ENCODE data around the gene SYT12. TPM values are rescaled to one million over a fixed set of nuclear protein-coding genes. Genes with fewer than 3 reads are reported as not detected.

The SYT12 gene
- total RNA-seq, 1 donor from 2014 or later, result 0.08 TPM

GRCh38 chr11:67048515-67049130 is 25.7 kb downstream of the SYT12 start:
- no peak for TF ChIP-seq CTCF (IDR thresholded peaks at IDR 0.05; ENCODE audit: insufficient read depth, low read length, poor library complexity, severe bottlenecking)
- Histone ChIP-seq H3K27me3 (ENCODE audit: control insufficient read depth, insufficient read depth, low read length) (no peaks in the 10 kb centered on the region), H3K36me3 (ENCODE audit: control insufficient read depth, insufficient read depth, low read length) (no peaks in the 10 kb centered on the region), H3K4me3 (ENCODE audit: low read depth, low read length) (no peak overlapping the region)
- no peak for DNase-seq (ENCODE audit: low read depth)

GRCh38 chr11:67050139-67050538 is 27.2 kb downstream of the SYT12 start:
- no peaks in the 10 kb centered on the region for H3K36me3 ChIP-seq (ENCODE audit: control insufficient read depth, insufficient read depth, low read length)
- H3K4me3 ChIP-seq (ENCODE audit: low read depth, low read length), result no peak overlapping the region
- TF ChIP-seq CTCF (IDR thresholded peaks at IDR 0.05; ENCODE audit: insufficient read depth, low read length, poor library complexity, severe bottlenecking), result no peak
- DNase-seq (ENCODE audit: low read depth), result no peak
- no peaks in the 10 kb centered on the region for H3K27me3 ChIP-seq (ENCODE audit: control insufficient read depth, insufficient read depth, low read length)

- no peak for DNase-seq (ENCODE audit: low read depth)
- no peaks in the 10 kb centered on the region for H3K27me3 ChIP-seq (ENCODE audit: control insufficient read depth, insufficient read depth, low read length)
- TF ChIP-seq CTCF (IDR thresholded peaks at IDR 0.05; ENCODE audit: insufficient read depth, low read length, poor library complexity, severe bottlenecking), result no peak
- no peaks in the 10 kb centered on the region for H3K36me3 ChIP-seq (ENCODE audit: control insufficient read depth, insufficient read depth, low read length)
- no peak overlapping the region for H3K4me3 ChIP-seq (ENCODE audit: low read depth, low read length)
Measured at GRCh38 chr11:67051180-67051893, 28.4 kb downstream of the SYT12 start.

GRCh38 chr11:67051945-67052488 is 29.1 kb downstream of the SYT12 start:
- Histone ChIP-seq H3K27me3 (ENCODE audit: control insufficient read depth, insufficient read depth, low read length) (no peaks in the 10 kb centered on the region), H3K4me3 (ENCODE audit: low read depth, low read length) (no peak overlapping the region), H3K36me3 (ENCODE audit: control insufficient read depth, insufficient read depth, low read length) (no peaks in the 10 kb centered on the region)
- no peak for DNase-seq (ENCODE audit: low read depth)
- no peak for TF ChIP-seq CTCF (IDR thresholded peaks at IDR 0.05; ENCODE audit: insufficient read depth, low read length, poor library complexity, severe bottlenecking)

GRCh38 chr11:67052891-67053290 is 30.0 kb downstream of the SYT12 start:
- DNase-seq (ENCODE audit: low read depth), result no peak
- TF ChIP-seq CTCF (IDR thresholded peaks at IDR 0.05; ENCODE audit: insufficient read depth, low read length, poor library complexity, severe bottlenecking), result no peak
- Histone ChIP-seq H3K4me3 (ENCODE audit: low read depth, low read length) (no peak overlapping the region), H3K36me3 (ENCODE audit: control insufficient read depth, insufficient read depth, low read length) (no peaks in the 10 kb centered on the region), H3K27me3 (ENCODE audit: control insufficient read depth, insufficient read depth, low read length) (no peaks in the 10 kb centered on the region)

Data from kidney epithelial cell (primary cell).